ENCODE measurements around the gene ARHGEF16.

GRCh38 chr1:3452866-3453175 lies 1.6 kb upstream of the ARHGEF16 start:
- TF ChIP-seq CTCF (IDR thresholded peaks at IDR 0.05; ENCODE audit: low read length) (no peak), EZH2 (optimal IDR thresholded peaks at IDR 0.05; ENCODE audit: low read depth, low read length) (no peak), EZH2phosphoT487 (IDR thresholded peaks at IDR 0.05; ENCODE audit: low read length) (no peak)
